Naive thymus-derived CD8-positive, alpha-beta T cell (primary cell): Measurements from ENCODE around the gene RPIA. TPM values are rescaled to one million over a fixed set of nuclear protein-coding genes. Genes with fewer than 3 reads are reported as not detected.
"Not testable (repeated sequence)": the region's sequence is repeated elsewhere in the genome, so short reads cannot be mapped to it uniquely, and the experiment has no call there.

Source experiments
- ATAC-seq, 2 donors: fragments of 150-1000 bp; cut with Tn5 transposase in 1 of 2; sonication (Bioruptor Pico), chemical (Tn5 transposase) in 1 of 2; 1 replicate in 1 of 2; 2 replicates in 1 of 2; pipeline ENCODE4 v1.10.0; 2021; ENCODE audit warnings: mild to moderate bottlenecking in 2 of 2, moderate library complexity in 2 of 2
- POLR2A ChIA-PET: fragments of 350-600 bp; sonication (Branson Sonifier 250); formaldehyde crosslinking; loops from one replicate; lab custom pipeline; 2021; ENCODE audit warnings: antibody characterized with exemption; lab: Charles Lee
- DNase-seq, 10 donors: peaks; one replicate each; pipeline versions ENCODE4 v3.0.0 to v3.0.0-alpha.2; 2020 to 2022
- H3K27ac Mint-ChIP-seq, 10 donors: one replicate each; pipeline ENCODE4 v1.8.0; 2020 to 2022; ENCODE audit warnings: mild to moderate bottlenecking in 10 of 10, mixed read lengths in 10 of 10, moderate library complexity in 4 of 10, inconsistent platforms in 1 of 10
- H3K27me3 Mint-ChIP-seq, 5 donors: one replicate each; pipeline ENCODE4 v1.8.0; 2021 to 2022; ENCODE audit warnings: mixed read lengths in 5 of 5
- H3K36me3 Mint-ChIP-seq, 3 donors: one replicate each; pipeline ENCODE4 v1.8.0; 2020 to 2022; ENCODE audit warnings: mixed read lengths in 3 of 3, mild to moderate bottlenecking in 2 of 3, inconsistent platforms in 1 of 3
- H3K4me1 Mint-ChIP-seq, 4 donors: one replicate each; pipeline ENCODE4 v1.8.0; 2021 to 2022; ENCODE audit warnings: mixed read lengths in 4 of 4
- H3K4me3 Mint-ChIP-seq, 10 donors: one replicate each; pipeline ENCODE4 v1.8.0; 2020 to 2022; ENCODE audit warnings: mild to moderate bottlenecking in 10 of 10, mixed read lengths in 10 of 10, moderate library complexity in 6 of 10, inconsistent platforms in 1 of 10
- H3K9me3 Mint-ChIP-seq, 9 donors: one replicate each; pipeline ENCODE4 v1.8.0; 2020 to 2022; ENCODE audit warnings: mixed read lengths in 9 of 9, mild to moderate bottlenecking in 3 of 9, inconsistent platforms in 1 of 9, moderate library complexity in 1 of 9
- polyA plus RNA-seq, 3 donors: library from polyadenylated mRNA; unstranded; fragments of 300-500 nt; fragmentation: Illumina TruSeq; gene quantifications; one replicate each; pipeline ENCODE4 v1.2.3, GENCODE V29; 2021
- total RNA-seq, 8 experiments: library from RNA in 2 of 8; stranded (reverse) in 2 of 8; gene quantifications; one replicate each; pipeline ENCODE4 v1.2.3 and lab custom pipeline; 2021 to 2026

The RPIA gene
- total RNA-seq (10 to 100 TPM; 31.6 to 31.8 TPM), polyA plus RNA-seq (10 to 100 TPM; 59.7 to 72.8 (median 64.9) TPM), total RNA-seq (lab: John Stamatoyannopoulos, UW) (18.5 to 70.7 (median 23.6) reads per million in 6 experiments)

DNA sequence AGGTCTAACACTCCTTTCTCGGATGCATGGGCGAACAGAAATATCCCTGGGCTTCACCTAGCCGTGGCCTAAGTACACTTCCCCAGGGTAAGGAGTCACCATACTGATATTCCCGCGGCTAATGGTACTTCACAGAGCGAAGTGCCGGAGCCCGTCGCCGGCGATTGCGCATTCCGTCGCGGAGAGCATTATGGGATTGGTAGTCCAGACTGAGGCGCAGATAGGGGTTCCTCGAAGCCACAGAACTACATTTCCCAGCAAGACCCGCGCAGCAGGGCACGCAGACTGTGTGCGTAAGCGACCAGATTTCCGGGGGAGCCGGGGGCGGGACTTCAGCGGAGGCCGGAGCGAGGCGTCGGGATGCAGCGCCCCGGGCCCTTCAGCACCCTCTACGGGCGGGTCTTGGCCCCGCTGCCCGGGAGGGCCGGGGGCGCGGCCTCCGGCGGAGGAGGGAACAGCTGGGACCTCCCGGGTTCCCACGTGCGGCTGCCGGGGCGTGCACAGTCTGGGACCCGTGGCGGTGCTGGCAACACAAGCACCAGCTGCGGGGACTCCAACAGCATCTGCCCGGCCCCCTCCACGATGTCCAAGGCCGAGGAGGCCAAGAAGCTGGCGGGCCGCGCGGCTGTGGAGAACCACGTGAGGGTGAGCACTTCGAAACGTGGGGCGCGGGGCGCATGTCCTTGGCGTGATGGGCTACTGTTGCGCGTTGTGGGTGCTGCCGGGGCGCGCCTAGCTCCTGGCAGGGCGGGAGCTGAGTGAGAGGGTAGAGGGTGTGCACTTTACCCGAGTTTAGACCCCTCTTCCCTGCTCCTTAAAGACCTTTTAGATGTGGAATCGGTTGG lies at the start of gene RPIA:
RPIA (plus strand) TSS at position 335 of the 845 bp plus-strand sequence; CDS start at position 361, 26 bp downstream.
- POLR2A ChIA-PET, result interaction anchor here (0.7 to 2.5 kb wide), 3 partner anchors 15 to 64 kb away, joined by 3 to 32 read pairs (median 4); partner anchors contain the start of gene EIF2AK3
- peaks cover 38 to 65% (median 64%) of the 10 kb centered on the region in 4 donors for H3K4me1 Mint-ChIP-seq
- H3K9me3 Mint-ChIP-seq, result peaks cover 0 to 4% (median 0%) of the 10 kb centered on the region in 9 donors

DNA sequence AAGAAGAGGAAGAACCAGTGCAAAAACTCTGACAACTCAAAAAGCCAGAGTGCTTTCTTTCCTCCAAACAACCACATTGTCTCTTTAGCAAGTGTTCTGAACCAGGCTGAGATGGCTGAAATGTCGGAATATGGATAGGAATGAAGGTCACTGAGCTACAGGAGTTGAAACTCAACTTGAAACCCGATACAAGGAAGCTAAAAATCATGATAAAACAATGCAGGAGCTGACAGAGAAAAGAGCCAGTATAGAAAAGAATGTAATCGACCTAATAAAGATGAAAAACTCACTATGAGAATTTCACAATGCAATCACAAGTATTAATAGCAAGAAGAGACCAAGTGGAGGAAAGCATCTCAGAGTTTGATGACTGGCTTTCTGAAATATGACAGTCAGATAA lies 49.2 kb upstream of the RPIA start:
- Mint-ChIP-seq H3K4me3 (no peak overlapping the region), H3K36me3 (peaks cover 0 to 18% (median 18%) of the 10 kb centered on the region in 3 donors), H3K27ac (no peak overlapping the region), H3K27me3 (peaks cover 0 to 17% (median 10%) of the 10 kb centered on the region in 5 donors), H3K9me3 (peaks cover 2 to 26% (median 9%) of the 10 kb centered on the region in 9 donors), H3K4me1 (peaks cover 7 to 29% (median 12%) of the 10 kb centered on the region in 4 donors)
- DNase-seq (no peak), ATAC-seq (no peak)
- POLR2A ChIA-PET, result no interaction called here

More for the DNA sequence above, at the start of gene RPIA:
- Mint-ChIP-seq H3K36me3 (peaks cover 0 to 13% (median 10%) of the 10 kb centered on the region in 3 donors), H3K4me3 (peak within 1 kb of the TSS; percentile 94 to 99 (median 97)), H3K27me3 (no peaks in the 10 kb centered on the region), H3K27ac (peak within 1 kb of the TSS; percentile 88 to 99 (median 97))
- ATAC-seq (peak; percentile 91 to 93), DNase-seq (peak; percentile 94 to 99 (median 99))

DNA sequence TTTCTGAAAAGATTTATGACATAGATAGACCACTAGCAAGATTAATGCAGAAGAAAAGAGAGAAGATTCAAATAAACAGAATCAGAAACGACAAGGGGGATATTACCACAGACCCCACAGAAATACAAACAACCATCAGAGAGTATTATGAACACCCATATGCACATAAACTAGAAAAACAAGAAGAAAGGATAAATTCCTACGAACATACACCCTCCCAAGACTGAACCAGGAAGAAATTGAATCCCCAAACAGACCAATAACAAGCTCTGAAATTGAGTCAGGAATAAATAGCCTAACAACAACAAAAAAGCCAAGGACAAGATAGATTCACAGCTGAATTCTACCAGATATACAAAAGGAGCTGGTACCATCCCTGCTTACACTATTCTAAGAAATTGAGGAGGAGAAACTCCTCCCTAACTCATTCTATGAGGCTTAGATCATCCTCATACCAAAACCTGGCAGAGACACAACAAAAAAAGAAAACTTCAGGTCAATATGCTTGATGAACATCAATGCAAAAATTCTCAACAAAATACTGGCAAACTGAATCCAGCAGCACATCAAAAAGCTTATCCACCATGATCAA lies 46.1 kb upstream of the RPIA start:
- POLR2A ChIA-PET, ATAC-seq, H3K9me3 Mint-ChIP-seq, DNase-seq, H3K36me3 Mint-ChIP-seq, H3K4me3 Mint-ChIP-seq: not testable (repeated sequence)
- Mint-ChIP-seq H3K27me3 (peaks cover 0 to 10% (median 0%) of the 10 kb centered on the region in 5 donors), H3K27ac (peak overlapping the region in 2 of 10 donors; percentile 29 to 41), H3K4me1 (peaks cover 5 to 12% (median 12%) of the 10 kb centered on the region in 4 donors)

DNA sequence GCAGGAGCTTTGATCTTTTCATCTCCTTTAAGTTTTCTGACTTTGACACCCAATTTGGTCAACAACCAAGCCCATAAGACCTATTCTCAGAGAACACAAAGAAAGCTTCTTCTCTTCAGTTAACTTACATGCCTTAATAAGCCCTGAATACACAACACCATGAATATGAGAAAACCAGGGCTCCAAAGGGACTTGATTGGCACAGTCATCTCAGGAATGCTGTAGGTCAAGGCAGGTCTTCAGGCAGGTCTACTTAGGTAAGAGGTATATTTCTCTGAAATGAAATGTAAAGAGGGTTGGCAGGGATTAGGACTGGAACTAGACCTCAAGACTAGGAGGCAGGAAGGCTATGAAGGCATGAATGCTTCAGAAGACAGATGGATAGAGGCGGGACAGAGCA lies 39.8 kb upstream of the RPIA start:
- no peaks in the 10 kb centered on the region for H3K9me3 Mint-ChIP-seq
- no peaks in the 10 kb centered on the region for H3K36me3 Mint-ChIP-seq
- peak overlapping the region in 1 of 10 donors; percentile 5 for H3K27ac Mint-ChIP-seq
- POLR2A ChIA-PET, result no interaction called here
- ATAC-seq (no peak), DNase-seq (no peak)
- H3K4me1 Mint-ChIP-seq, result no peaks in the 10 kb centered on the region
- peaks cover 0 to 6% (median 0%) of the 10 kb centered on the region in 5 donors for H3K27me3 Mint-ChIP-seq
- no peak overlapping the region for H3K4me3 Mint-ChIP-seq

DNA sequence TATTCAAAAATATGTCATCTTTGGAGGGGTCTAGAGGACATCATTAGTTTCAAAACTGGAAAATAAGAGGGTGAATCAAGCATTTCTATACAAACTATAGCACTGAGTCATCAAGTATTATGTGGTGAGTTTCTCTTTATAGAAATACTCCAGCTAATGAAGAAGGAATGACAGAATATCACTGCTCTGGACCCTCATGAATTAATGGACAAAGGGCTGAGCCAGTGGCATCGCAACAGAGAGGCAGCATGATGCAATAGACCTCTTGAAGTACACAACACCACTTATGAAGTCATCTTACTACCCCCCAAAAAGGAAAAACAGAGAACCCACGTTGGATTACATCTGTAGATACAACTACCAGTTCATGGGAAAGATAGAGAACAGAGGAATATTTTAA lies 36.8 kb upstream of the RPIA start:
- Mint-ChIP-seq H3K27me3 (peaks cover 0 to 6% (median 0%) of the 10 kb centered on the region in 5 donors), H3K27ac (no peak overlapping the region), H3K4me1 (no peaks in the 10 kb centered on the region), H3K4me3 (no peak overlapping the region), H3K36me3 (peaks cover 0 to 4% (median 0%) of the 10 kb centered on the region in 3 donors), H3K9me3 (no peaks in the 10 kb centered on the region)
- DNase-seq, result no peak
- no peak for ATAC-seq
- POLR2A ChIA-PET, result no interaction called here

DNA sequence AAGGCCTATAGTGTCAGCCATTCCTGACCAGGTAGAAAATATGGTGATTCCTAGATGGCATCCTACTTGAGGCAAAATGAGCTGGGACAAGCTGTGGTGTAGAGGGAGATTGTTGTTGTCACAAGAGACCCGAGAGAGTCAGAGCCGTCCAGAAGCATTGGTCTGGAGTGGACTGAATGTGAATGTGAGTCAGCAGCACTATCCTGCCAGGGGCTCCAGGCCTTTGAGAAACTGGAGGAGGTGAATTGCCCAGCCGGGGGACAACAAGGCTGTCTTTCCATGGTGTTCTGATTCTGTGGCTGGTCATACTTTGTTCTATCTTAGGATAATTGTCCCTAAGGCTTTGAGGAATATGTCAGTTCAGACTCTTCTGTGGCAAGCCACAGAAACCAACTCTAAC lies 34.8 kb upstream of the RPIA start:
- Mint-ChIP-seq H3K9me3 (no peaks in the 10 kb centered on the region), H3K4me3 (no peak overlapping the region), H3K27ac (no peak overlapping the region), H3K27me3 (peaks cover 0 to 1% (median 0%) of the 10 kb centered on the region in 5 donors), H3K4me1 (no peaks in the 10 kb centered on the region), H3K36me3 (peaks cover 0 to 4% (median 0%) of the 10 kb centered on the region in 3 donors)
- no peak for DNase-seq
- POLR2A ChIA-PET, result no interaction called here
- no peak for ATAC-seq

DNA sequence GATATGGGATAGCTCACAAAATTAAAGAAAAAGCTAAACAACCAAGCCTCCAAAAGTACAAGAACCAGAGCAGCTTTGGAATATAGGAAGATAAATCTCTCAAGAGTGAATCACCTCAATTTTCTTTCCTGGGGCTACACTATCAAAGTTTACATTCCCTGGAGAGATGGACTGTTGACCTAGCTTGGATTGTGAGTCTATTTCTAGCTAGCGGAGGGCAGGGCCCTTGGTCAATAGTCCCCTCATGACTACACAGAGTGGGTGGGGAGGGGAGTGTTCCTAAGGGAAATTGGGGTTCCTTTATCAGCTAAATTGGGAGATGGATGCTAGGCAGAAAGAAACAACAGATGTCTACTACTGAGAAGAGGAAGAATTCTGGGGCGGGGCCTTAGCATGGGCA lies 34.3 kb upstream of the RPIA start:
- Mint-ChIP-seq H3K4me1 (no peaks in the 10 kb centered on the region), H3K36me3 (peaks cover 0 to 4% (median 0%) of the 10 kb centered on the region in 3 donors), H3K27ac (peak overlapping the region in 1 of 10 donors; percentile 6), H3K27me3 (no peaks in the 10 kb centered on the region), H3K9me3 (no peaks in the 10 kb centered on the region), H3K4me3 (no peak overlapping the region)
- POLR2A ChIA-PET, result no interaction called here
- DNase-seq (no peak), ATAC-seq (no peak)

DNA sequence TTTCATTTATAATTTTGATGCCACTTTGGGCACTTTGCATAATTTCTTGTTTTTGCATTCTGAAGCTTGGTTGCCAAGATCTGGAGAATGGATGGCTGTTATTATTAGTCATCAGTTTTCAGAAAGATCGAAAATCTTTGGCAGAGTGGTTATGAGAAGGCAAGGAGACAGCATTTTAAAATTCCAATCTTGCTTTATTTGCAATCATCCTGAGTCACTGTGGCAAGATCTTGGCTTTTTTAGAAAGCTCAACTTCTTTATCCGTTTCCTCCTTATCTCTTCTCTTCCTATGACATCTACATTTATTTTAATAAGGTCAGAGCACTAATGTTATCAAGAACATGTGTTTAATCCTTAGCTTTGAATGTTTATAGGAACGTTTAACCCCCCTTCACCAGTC lies 33.1 kb upstream of the RPIA start:
- Mint-ChIP-seq H3K27me3 (no peaks in the 10 kb centered on the region), H3K9me3 (no peaks in the 10 kb centered on the region), H3K36me3 (peaks cover 0 to 4% (median 0%) of the 10 kb centered on the region in 3 donors), H3K4me3 (no peak overlapping the region), H3K4me1 (no peaks in the 10 kb centered on the region), H3K27ac (no peak overlapping the region)
- POLR2A ChIA-PET, result no interaction called here
- no peak for DNase-seq
- ATAC-seq, result no peak

DNA sequence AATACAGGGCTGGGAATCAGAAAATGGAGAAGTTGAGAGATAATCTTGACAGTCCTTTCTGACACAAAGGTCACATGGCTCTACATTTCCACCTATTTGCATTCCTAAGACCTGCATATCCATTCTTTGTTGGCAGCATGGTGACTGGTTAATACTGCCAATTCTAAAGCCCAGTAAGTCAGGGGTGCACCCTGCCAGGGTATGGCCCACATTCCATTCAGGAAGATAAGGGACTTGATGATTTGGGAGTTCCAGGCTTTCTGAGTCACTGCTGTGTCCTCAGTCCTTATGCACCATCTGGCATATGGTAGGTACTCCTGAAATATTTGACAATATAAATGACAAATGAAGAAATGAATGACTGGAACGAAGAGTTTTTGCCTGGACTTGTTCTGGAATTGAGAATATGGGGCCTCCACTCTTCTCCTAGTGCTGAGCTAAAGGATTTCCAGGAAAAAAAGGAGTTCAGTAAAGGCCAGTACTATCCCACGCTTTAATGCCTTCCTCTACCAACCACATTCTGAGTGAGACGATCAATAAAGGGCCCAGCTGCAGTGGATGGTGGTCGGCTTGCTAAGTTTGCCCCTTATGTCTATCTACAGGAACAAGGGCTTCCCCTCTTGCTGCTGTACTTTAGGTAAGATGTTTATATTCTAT lies 32.5 kb upstream of the RPIA start:
- ATAC-seq (no peak), DNase-seq (no peak)
- no peaks in the 10 kb centered on the region for H3K4me1 Mint-ChIP-seq
- H3K36me3 Mint-ChIP-seq, result peaks cover 0 to 4% (median 4%) of the 10 kb centered on the region in 3 donors
- no peak overlapping the region for H3K27ac Mint-ChIP-seq
- H3K4me3 Mint-ChIP-seq, result no peak overlapping the region
- H3K27me3 Mint-ChIP-seq, result no peaks in the 10 kb centered on the region
- POLR2A ChIA-PET, result no interaction called here
- H3K9me3 Mint-ChIP-seq, result no peaks in the 10 kb centered on the region

DNA sequence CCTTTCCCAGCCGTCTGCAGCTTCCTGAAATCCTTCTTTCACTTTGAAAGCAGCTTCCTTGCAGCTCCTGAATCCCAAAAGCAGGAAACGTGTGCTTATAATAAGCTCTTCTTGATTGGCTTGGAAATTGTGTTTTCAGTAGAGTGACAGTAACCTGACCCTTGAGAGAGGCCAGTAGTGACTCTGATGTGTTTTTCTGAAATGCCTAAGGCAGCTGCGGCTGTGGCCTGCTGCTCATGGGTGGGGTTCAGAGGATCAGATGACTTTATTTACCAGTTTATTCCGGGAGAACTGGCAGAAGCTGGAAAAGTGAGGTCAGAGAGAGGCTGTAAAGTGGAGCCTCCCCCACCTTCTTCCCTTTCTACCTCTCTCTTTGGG lies 31.9 kb upstream of the RPIA start:
- DNase-seq, result no peak
- Mint-ChIP-seq H3K9me3 (no peaks in the 10 kb centered on the region), H3K4me3 (no peak overlapping the region), H3K27me3 (no peaks in the 10 kb centered on the region), H3K27ac (no peak overlapping the region), H3K36me3 (peaks cover 0 to 5% (median 4%) of the 10 kb centered on the region in 3 donors), H3K4me1 (no peaks in the 10 kb centered on the region)
- POLR2A ChIA-PET, result no interaction called here
- no peak for ATAC-seq

DNA sequence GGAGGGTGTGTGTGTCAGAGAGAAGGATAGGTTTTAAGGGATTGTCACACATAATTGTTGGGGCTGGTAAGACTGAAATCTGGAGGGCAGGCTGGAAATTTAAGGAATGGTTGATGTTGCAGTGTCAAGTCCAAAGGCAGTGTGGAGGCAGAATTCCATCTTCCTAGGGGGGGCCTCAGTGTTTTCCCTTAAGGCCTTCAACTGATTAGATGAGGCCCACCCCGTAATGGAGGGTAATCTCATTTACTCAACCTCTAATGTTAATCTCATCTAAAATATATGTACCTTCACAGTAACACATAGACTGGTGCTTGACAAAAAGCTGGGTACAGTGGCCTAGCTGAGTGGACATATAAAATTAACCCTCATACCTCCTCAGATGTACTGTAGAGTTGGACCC lies 30.9 kb upstream of the RPIA start:
- ATAC-seq (no peak), DNase-seq (no peak)
- POLR2A ChIA-PET, result no interaction called here
- Mint-ChIP-seq H3K9me3 (no peaks in the 10 kb centered on the region), H3K27ac (no peak overlapping the region), H3K27me3 (no peaks in the 10 kb centered on the region), H3K4me3 (no peak overlapping the region), H3K36me3 (peaks cover 0 to 5% (median 4%) of the 10 kb centered on the region in 3 donors), H3K4me1 (no peaks in the 10 kb centered on the region)

DNA sequence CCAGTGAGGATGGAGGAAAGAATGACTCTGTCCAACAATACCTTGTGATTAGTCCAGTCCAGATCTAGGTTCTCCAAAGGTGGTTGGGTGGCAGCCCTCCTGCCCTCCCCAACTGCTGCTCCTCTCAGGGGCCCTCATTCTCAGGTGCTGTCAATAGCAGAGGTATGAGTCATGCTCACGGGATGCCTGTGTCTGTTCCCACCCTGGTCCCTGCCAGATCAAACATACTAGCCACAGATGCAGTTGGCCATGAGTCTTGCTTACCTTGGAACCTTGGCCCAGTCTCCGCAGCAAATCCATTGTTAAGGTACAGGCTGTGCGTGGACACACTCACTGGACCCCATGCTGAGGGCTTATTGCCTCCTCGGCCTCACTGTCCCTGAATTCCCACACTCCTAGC lies 24.9 kb upstream of the RPIA start:
- no peak for DNase-seq
- no peaks in the 10 kb centered on the region for H3K9me3 Mint-ChIP-seq
- H3K36me3 Mint-ChIP-seq, result peaks cover 0 to 5% (median 0%) of the 10 kb centered on the region in 3 donors
- no peak overlapping the region for H3K27ac Mint-ChIP-seq
- no peak overlapping the region for H3K4me3 Mint-ChIP-seq
- no peaks in the 10 kb centered on the region for H3K27me3 Mint-ChIP-seq
- POLR2A ChIA-PET, result no interaction called here
- ATAC-seq, result no peak
- peaks cover 0 to 3% (median 0%) of the 10 kb centered on the region in 4 donors for H3K4me1 Mint-ChIP-seq
